Adrenal gland (tissue), 12 donors: ENCODE results near the gene NUP88. TPM values are rescaled to one million over a fixed set of nuclear protein-coding genes. Genes with fewer than 3 reads are reported as not detected.
"Not testable (repeated sequence)": the region's sequence is repeated elsewhere in the genome, so short reads cannot be mapped to it uniquely, and the experiment has no call there.

Experiments used
- DNase-seq, 7 donors: peaks; one replicate each; pipeline ENCODE4 v3.0.0-alpha.2; 2019 to 2020
- H3K27ac ChIP-seq, 5 donors: fragments of 200-600 bp; sonication (generic) in 4 of 5; 1 replicate in 3 of 5; 2 replicates in 2 of 5; pipeline versions ENCODE4 v1.5.1 to v1.8.0; 2016 to 2020; ENCODE audit warnings: mild to moderate bottlenecking in 1 of 5
- H3K27me3 ChIP-seq: fragments of 200-600 bp; 2 replicates; pipeline ENCODE4 v1.8.0; 2021
- H3K36me3 ChIP-seq, 2 donors: fragments of 200-600 bp; replicated peaks in 1 of 2; 1 replicate in 1 of 2; 2 replicates in 1 of 2; pipeline versions ENCODE4 v1.5.1 to v1.8.0; 2018 to 2022
- H3K4me1 ChIP-seq, 2 donors: fragments of 200-600 bp; replicated peaks in 1 of 2; 1 replicate in 1 of 2; 2 replicates in 1 of 2; pipeline versions ENCODE4 v1.5.1 to v1.8.0; 2018 to 2021
- H3K4me3 ChIP-seq, 4 donors: fragments of 200-600 bp; sonication (generic) in 3 of 4; one replicate each; pipeline ENCODE4 v1.5.1; 2016 to 2018
- H3K9me3 ChIP-seq, 3 donors: fragments of 200-600 bp; sonication (generic) in 1 of 3; replicated peaks in 1 of 3; 1 replicate in 2 of 3; 2 replicates in 1 of 3; pipeline versions ENCODE4 v1.5.1 to v1.8.0; 2016 to 2021
- CTCF ChIP-seq, 6 experiments: fragments of 450-650 bp in 4 of 6; fragments of 200-600 bp in 2 of 6; sonication (generic) in 1 of 6; IDR thresholded peaks; 1 replicate in 5 of 6; 2 replicates in 1 of 6; pipeline versions ENCODE4 v1.5.1 to v1.8.0; 2016 to 2021; ENCODE audit warnings: antibody characterized with exemption in 6 of 6, mild to moderate bottlenecking in 2 of 6, moderate library complexity in 1 of 6
- POLR2A ChIP-seq, 2 donors: fragments of 450-650 bp; IDR thresholded peaks; one replicate each; pipeline ENCODE4 v1.6.1; 2017; ENCODE audit warnings: antibody characterized with exemption in 2 of 2, mild to moderate bottlenecking in 2 of 2, moderate library complexity in 1 of 2
- WGBS, 4 donors: extraction: QIAGEN DNeasy Blood & Tissue Kit in 2 of 4; methylation state at CpG; one replicate each; pipeline versions ENCODE4 v1.1.5 to v1.1.7; 2013 to 2017; 5-methylcytosine and 5-hydroxymethylcytosine counted together
- intact Hi-C, 2 donors: fragments of 100-400 bp; cut with DNase I; formaldehyde crosslinking; loops; one replicate each; pipeline versions ENCODE4 v1.14.1 to v1.15.0; 2022 to 2023
- polyA plus RNA-seq, 3 donors: library from polyadenylated mRNA; stranded (reverse); fragments of 200-250 nt in 2 of 3; fragments of 350-450 nt in 1 of 3; fragmentation: Illumina TruSeq in 1 of 3; extraction: RNeasy Lipid Tissue Mini Kit (QIAGEN cat#74804) in 1 of 3; gene quantifications; one replicate each; pipeline ENCODE4 v1.2.3, GENCODE V29; 2013 to 2014
- total RNA-seq, 9 donors: library from RNA; depleted of rRNA in 4 of 9; stranded (reverse); fragments of >200 nt in 4 of 9; fragments of 120-200 nt in 1 of 9; fragmentation: NEBNext Ultra II Directional in 1 of 9; extraction: Animal tissue kit (Norgen Biotek cat#: 25700) in 1 of 9; gene quantifications; one replicate each; pipeline versions ENCODE4 v1.1.0 to v1.2.4, GENCODE V29; 2013 to 2023
- donor health status: healthy with polysubstance abuse.
- donor health status: Bipolar disorder and iron deficiency.
- donor health status: DM: yes; HTN: yes; CAD: no.
- donor health status: DM: no; HTN: no; CAD: no.
- donor health status: DM: no; HTN: no; CAD: no.
- donor health status: DM: yes; HTN: yes; CAD: no.

The NUP88 gene
- total and polyA plus RNA-seq, 12 donors: 30.8 to 137 (median 62.5) TPM

GRCh38 chr17:5443728-5444127 lies 24.3 kb upstream of the NUP88 start:
- H3K4me1 ChIP-seq: peaks cover 0 to 6% of the 10 kb centered on the region in 2 donors
- peaks cover 0 to 47% of the 10 kb centered on the region in 2 donors for H3K36me3 ChIP-seq
- TF ChIP-seq POLR2A (IDR thresholded peaks at IDR 0.05) (no peak), CTCF (IDR thresholded peaks at IDR 0.05) (no peak)
- no peak overlapping the region for H3K27ac ChIP-seq
- H3K4me3 ChIP-seq: no peak overlapping the region
- WGBS, 4 donors: 93 to 96% (median 94%) methylated on average over 5 to 6 of the region's 6 CpGs
- H3K27me3 ChIP-seq: no peaks in the 10 kb centered on the region
- intact Hi-C loops: no loop called here
- no peak for DNase-seq
- no peaks in the 10 kb centered on the region for H3K9me3 ChIP-seq

DNA sequence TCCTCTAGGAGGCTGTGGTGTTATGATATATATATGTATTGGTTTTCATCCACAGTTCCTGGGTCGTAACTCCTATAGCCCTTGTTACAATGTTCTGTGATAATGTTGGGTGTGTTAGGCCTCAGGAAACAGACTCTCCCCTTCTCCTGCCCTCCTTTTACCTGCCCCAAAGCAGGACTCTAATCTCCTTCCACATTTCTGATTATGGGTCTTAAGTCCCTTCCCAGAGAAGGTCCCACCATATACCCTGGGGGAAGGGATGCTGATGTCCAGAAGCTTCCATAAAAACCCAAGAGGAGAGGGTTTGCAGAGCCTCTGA lies 19.9 kb upstream of the NUP88 start:
- peak overlapping the region in 4 of 5 donors; percentile 51 to 88 (median 74) for H3K27ac ChIP-seq
- H3K9me3 ChIP-seq: no peaks in the 10 kb centered on the region
- whole genome bisulfite sequencing, 4 donors: 17 to 33% (median 20%) methylated on average over 1 of the region's 1 CpG
- H3K27me3 ChIP-seq: no peaks in the 10 kb centered on the region
- TF ChIP-seq POLR2A (IDR thresholded peaks at IDR 0.05) (no peak), CTCF (IDR thresholded peaks at IDR 0.05) (peak in 2 of 6 experiments; percentile 41 to 53)
- H3K4me1 ChIP-seq: peaks cover 7 to 29% of the 10 kb centered on the region in 2 donors
- H3K4me3 ChIP-seq: peak overlapping the region in 1 of 4 donors; percentile 92
- DNase-seq: no peak
- intact Hi-C loops: loop anchor here in 1 of 2 donors (10.0 kb wide), 1 partner anchor 185 kb away; no protein-coding TSS in a partner anchor
- peaks cover 0 to 30% of the 10 kb centered on the region in 2 donors for H3K36me3 ChIP-seq

GRCh38 chr17:5438716-5439445 lies 19.4 kb upstream of the NUP88 start, which contains the start of gene C1QBP:
C1QBP (minus strand) TSS chr17:5439155; CDS start chr17:5439073, 82 bp downstream.
- Histone ChIP-seq H3K27ac (peak within 1 kb of the TSS in 4 of 5 donors; percentile 58 to 88 (median 74)), H3K9me3 (no peaks in the 10 kb centered on the region), H3K4me3 (peak within 1 kb of the TSS; percentile 16 to 92 (median 54)), H3K36me3 (peaks cover 0 to 31% of the 10 kb centered on the region in 2 donors), H3K27me3 (no peaks in the 10 kb centered on the region), H3K4me1 (peaks cover 7 to 29% of the 10 kb centered on the region in 2 donors)
- peak; percentile 89 to 97 (median 93) for DNase-seq
- TF ChIP-seq CTCF (IDR thresholded peaks at IDR 0.05) (peak; percentile 97 to 99 (median 98)), POLR2A (IDR thresholded peaks at IDR 0.05) (peak in 1 of 2 donors; percentile 63)
- 0 to 2% (median 0%) methylated on average over 9 to 75 of the region's 75 CpGs for WGBS, 4 donors
- intact Hi-C loops: loop anchor here in 1 of 2 donors (10.0 kb wide), 1 partner anchor 184 kb away; no protein-coding TSS in a partner anchor

GRCh38 chr17:5437721-5438317 lies 18.4 kb upstream of the NUP88 start:
- Histone ChIP-seq H3K27me3 (no peaks in the 10 kb centered on the region), H3K9me3 (no peaks in the 10 kb centered on the region), H3K27ac (peak overlapping the region in 3 of 5 donors; percentile 72 to 88 (median 75)), H3K4me3 (peak overlapping the region in 2 of 4 donors; percentile 58 to 92), H3K4me1 (peaks cover 7 to 29% of the 10 kb centered on the region in 2 donors), H3K36me3 (peaks cover 0 to 34% of the 10 kb centered on the region in 2 donors)
- WGBS, 4 donors: 39 to 43% (median 41%) methylated on average over 5 of the region's 5 CpGs
- no peak for DNase-seq
- intact Hi-C loops: loop anchor here in 1 of 2 donors (10.0 kb wide), 1 partner anchor 183 kb away; no protein-coding TSS in a partner anchor
- TF ChIP-seq POLR2A (IDR thresholded peaks at IDR 0.05): no peak
- no peak for TF ChIP-seq CTCF (IDR thresholded peaks at IDR 0.05)

DNA sequence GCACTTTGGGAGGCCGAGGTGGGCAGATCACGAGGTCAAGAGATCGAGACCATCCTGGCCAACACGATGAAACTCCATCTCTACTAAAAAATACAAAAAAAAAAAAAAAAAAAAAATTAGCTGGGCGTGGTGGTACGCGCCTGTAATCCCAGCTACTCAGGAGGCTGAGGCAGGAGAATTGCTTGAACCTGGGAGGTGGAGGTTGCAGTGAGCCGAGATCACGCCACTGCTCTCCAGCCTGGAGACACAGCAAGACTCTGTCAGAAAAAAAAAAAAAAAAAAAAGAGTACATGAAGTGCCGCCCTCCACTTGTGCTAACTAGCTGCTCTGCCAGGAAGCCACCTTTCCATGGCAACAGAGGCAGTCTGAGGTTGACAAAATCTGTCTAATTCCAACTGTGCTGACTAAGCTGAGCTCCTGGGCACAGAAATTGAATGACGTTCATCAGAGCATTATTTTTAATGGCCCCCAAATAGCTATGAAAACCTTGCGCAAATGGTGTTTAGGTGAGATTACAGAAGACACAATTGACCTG lies 16.4 kb upstream of the NUP88 start:
- H3K4me1 ChIP-seq: peaks cover 7 to 29% of the 10 kb centered on the region in 2 donors
- not testable (repeated sequence) for H3K4me3 ChIP-seq, H3K27me3 ChIP-seq, H3K27ac ChIP-seq, H3K9me3 ChIP-seq
- intact Hi-C loops: loop anchor here in 1 of 2 donors (10.0 kb wide), 1 partner anchor 181 kb away; no protein-coding TSS in a partner anchor
- peak in 1 of 7 donors; percentile 70 for DNase-seq
- WGBS, 4 donors: 88 to 92% (median 90%) methylated on average over 9 to 12 of the region's 12 CpGs
- peaks cover 0 to 54% of the 10 kb centered on the region in 2 donors for H3K36me3 ChIP-seq
